IMR-90 (cell line): ENCODE results near the gene DRAP1. TPM values are rescaled to one million over a fixed set of nuclear protein-coding genes. Genes with fewer than 3 reads are reported as not detected.

Source experiments
- BHLHE40 ChIP-seq: fragments of 150-350 bp; IDR thresholded peaks from 2 replicates; pipeline ENCODE4 v1.6.1; 2016; ENCODE audit warnings: mild to moderate bottlenecking, low read depth, low read length
- FOS ChIP-seq: fragments of 150-350 bp; IDR thresholded peaks from 2 replicates; pipeline ENCODE4 v1.6.1; 2016; ENCODE audit warnings: low read depth, low read length
- MXI1 ChIP-seq: IDR thresholded peaks from 2 replicates; pipeline ENCODE4 v1.6.1; 2012; ENCODE audit warnings: low read depth, mild to moderate bottlenecking, low read length, moderate library complexity, borderline replicate concordance
- SMC3 ChIP-seq: fragments of 150-350 bp; IDR thresholded peaks from 2 replicates; pipeline ENCODE4 v1.6.1; 2016; ENCODE audit warnings: low read depth, mild to moderate bottlenecking, antibody characterized with exemption, low read length, moderate library complexity
- USF2 ChIP-seq: fragments of 150-350 bp; IDR thresholded peaks from 2 replicates; pipeline ENCODE4 v1.6.1; 2017; ENCODE audit warnings: mild to moderate bottlenecking, antibody characterized with exemption, low read length, low read depth
- polyA plus RNA-seq, 3 experiments: library from polyadenylated mRNA; depleted of rRNA; stranded (reverse); fragments of >200 nt; gene quantifications; 2 replicates each; pipeline ENCODE4 v1.2.3, GENCODE V29; 2012; ENCODE audit warnings: low replicate concordance in 1 of 3
- total RNA-seq: library from RNA; depleted of rRNA; stranded (reverse); fragments of >200 nt; gene quantifications from 2 replicates; pipeline ENCODE4 v1.2.3, GENCODE V29; 2012
- TF ChIP-seq, protein P1 (sequence below): conservative IDR thresholded peaks from 2 replicates; pipeline ENCODE4 v1.5.1; 2012; ENCODE audit warnings: mild to moderate bottlenecking, low read depth, low read length, improper control_type of control experiment

DRAP1 gene
- total and polyA plus RNA-seq, 2 of the 4 experiments (the other 2 are of a cell fraction): 237 to 344 TPM

GRCh38 chr11:65900125-65900898 lies 18.9 kb upstream of the DRAP1 start, which contains the start of gene FOSL1 (continued):
- TF ChIP-seq, protein P1, sequence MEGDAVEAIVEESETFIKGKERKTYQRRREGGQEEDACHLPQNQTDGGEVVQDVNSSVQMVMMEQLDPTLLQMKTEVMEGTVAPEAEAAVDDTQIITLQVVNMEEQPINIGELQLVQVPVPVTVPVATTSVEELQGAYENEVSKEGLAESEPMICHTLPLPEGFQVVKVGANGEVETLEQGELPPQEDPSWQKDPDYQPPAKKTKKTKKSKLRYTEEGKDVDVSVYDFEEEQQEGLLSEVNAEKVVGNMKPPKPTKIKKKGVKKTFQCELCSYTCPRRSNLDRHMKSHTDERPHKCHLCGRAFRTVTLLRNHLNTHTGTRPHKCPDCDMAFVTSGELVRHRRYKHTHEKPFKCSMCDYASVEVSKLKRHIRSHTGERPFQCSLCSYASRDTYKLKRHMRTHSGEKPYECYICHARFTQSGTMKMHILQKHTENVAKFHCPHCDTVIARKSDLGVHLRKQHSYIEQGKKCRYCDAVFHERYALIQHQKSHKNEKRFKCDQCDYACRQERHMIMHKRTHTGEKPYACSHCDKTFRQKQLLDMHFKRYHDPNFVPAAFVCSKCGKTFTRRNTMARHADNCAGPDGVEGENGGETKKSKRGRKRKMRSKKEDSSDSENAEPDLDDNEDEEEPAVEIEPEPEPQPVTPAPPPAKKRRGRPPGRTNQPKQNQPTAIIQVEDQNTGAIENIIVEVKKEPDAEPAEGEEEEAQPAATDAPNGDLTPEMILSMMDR: no peak
- TF ChIP-seq FOS: peak; percentile 64; the same call in 1 of the 2 replicates
- TF ChIP-seq SMC3: no peak
- TF ChIP-seq USF2: 0 out of 2 replicates have a peak, but pooled peaks have one; percentile 3
- TF ChIP-seq MXI1: no peak; the same call in 1 of the 2 replicates
- TF ChIP-seq BHLHE40: peak; percentile 94
